ENCODE results near the gene RIPK1.

DNA sequence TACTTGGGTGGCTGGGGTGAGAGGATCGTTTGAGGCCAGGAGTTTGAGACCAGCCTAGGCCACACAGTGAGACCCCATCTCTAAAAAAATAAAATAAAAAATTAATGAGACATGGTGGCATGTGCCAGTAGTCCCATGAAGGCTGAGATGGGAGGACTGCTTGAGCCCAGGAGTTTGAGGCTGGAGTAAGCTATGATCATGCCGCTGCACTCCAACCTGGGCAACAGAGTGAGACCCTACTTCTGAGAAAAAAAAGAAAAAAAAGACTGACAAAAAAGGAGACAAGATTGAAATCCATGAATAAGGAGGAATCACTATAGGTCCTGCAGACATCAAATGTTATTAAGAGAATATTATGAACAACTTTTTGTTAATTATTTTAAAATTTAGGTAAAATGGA, 26.5 kb downstream of the RIPK1 start:
- TF ChIP-seq, protein P1, sequence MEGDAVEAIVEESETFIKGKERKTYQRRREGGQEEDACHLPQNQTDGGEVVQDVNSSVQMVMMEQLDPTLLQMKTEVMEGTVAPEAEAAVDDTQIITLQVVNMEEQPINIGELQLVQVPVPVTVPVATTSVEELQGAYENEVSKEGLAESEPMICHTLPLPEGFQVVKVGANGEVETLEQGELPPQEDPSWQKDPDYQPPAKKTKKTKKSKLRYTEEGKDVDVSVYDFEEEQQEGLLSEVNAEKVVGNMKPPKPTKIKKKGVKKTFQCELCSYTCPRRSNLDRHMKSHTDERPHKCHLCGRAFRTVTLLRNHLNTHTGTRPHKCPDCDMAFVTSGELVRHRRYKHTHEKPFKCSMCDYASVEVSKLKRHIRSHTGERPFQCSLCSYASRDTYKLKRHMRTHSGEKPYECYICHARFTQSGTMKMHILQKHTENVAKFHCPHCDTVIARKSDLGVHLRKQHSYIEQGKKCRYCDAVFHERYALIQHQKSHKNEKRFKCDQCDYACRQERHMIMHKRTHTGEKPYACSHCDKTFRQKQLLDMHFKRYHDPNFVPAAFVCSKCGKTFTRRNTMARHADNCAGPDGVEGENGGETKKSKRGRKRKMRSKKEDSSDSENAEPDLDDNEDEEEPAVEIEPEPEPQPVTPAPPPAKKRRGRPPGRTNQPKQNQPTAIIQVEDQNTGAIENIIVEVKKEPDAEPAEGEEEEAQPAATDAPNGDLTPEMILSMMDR (IDR thresholded peaks at IDR 0.05): no peak
- no peak for TF ChIP-seq POLR2A (IDR thresholded peaks at IDR 0.05)

All from thyroid gland (tissue), 4 donors.